Activated CD4-positive, alpha-beta T cell treated with anti-CD3 and anti-CD28 coated beads, Interleukin-2, amount 10 ng/mL, durations not matched to agents 24 days and 14 days (primary cell): ENCODE data around the gene ADAM15. TPM values are rescaled to one million over a fixed set of nuclear protein-coding genes. Genes with fewer than 3 reads are reported as not detected.
A peak's percentile ranks its signal among the peaks of the same experiment; 100 is the strongest.

Experiments used
- DNase-seq: peaks from one replicate; pipeline ENCODE4 v3.0.0; 2022
- H3K27ac Mint-ChIP-seq: one replicate; pipeline ENCODE4 v1.8.0; 2022; ENCODE audit warnings: mild to moderate bottlenecking, mixed read lengths
- H3K27me3 Mint-ChIP-seq: one replicate; pipeline ENCODE4 v1.8.0; 2022; ENCODE audit warnings: mixed read lengths
- H3K36me3 Mint-ChIP-seq: one replicate; pipeline ENCODE4 v1.8.0; 2022; ENCODE audit warnings: low read depth, mild to moderate bottlenecking, mixed read lengths
- H3K4me1 Mint-ChIP-seq: one replicate; pipeline ENCODE4 v1.8.0; 2021; ENCODE audit warnings: mixed read lengths
- H3K4me3 Mint-ChIP-seq: one replicate; pipeline ENCODE4 v1.8.0; 2022; ENCODE audit warnings: mild to moderate bottlenecking, moderate library complexity, mixed read lengths
- H3K9me3 Mint-ChIP-seq: one replicate; pipeline ENCODE4 v1.8.0; 2021; ENCODE audit warnings: mixed read lengths
- intact Hi-C: fragments of 100-400 bp; cut with micrococcal nuclease; formaldehyde crosslinking; loops from one replicate; pipeline ENCODE4 v1.15.1; 2023
- total RNA-seq: library from RNA; stranded (reverse); gene quantifications from 2 replicates; pipeline ENCODE4 v1.2.3, GENCODE V29; 2022

The ADAM15 gene
- total RNA-seq, 1 donor from 2014 or later = 84.5 TPM

DNA sequence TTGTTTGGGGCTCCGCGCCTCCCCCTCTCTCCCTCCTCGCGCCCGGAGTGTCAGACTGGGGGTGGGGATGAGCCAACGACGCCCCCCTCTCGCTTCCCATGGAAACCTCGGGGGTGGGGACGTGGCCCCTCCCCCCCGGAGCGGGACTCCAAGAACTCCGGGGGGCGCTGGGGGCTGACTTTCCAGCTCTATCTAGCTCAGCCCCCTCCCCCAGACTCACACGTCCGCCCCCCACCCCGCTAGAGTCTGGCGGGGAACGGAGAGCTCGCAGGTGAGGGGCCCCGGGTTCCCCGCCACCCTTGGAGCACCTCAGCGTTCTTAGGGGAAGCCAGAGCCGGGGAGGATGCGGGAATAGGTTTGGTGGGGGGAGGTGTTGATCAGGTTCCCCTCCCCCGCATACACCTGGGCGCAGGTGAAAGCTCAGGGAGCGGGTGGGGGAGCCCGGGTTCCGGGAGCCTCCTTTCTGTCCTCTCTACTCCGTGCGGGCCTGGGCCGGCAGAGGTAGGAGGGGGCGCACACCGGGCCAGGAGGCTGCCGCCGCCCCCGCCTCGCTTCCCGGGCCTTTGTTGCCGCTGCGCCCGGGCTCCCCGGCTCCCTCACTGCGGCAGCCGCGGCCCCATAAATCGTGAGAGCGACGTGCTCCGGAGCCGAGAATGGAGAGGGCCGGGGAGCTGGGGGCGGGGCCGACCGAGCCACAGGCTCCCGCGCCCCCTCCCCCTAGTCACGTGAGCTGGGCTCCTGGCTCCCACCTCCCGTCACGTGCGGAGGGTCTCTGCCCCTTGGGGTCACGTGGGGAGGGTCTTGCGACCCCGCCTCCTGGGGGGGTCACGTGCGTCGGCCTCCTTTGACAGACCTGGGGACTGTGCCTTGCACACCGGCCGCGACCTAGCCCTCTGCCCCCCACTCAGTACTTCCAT is 29.5 kb downstream of the ADAM15 start:
- no peaks in the 10 kb centered on the region for H3K9me3 Mint-ChIP-seq
- peaks cover 41% of the 10 kb centered on the region for H3K27me3 Mint-ChIP-seq
- H3K27ac Mint-ChIP-seq = no peak overlapping the region
- H3K36me3 Mint-ChIP-seq = no peaks in the 10 kb centered on the region
- H3K4me3 Mint-ChIP-seq = peak overlapping the region; percentile 72
- peak; percentile 83 for DNase-seq
- intact Hi-C loops = loop anchor here (2.0 kb wide), 1 partner anchor 46 kb away; the partner anchor contains the start of gene EFNA1
- peaks cover 48% of the 10 kb centered on the region for H3K4me1 Mint-ChIP-seq

DNA sequence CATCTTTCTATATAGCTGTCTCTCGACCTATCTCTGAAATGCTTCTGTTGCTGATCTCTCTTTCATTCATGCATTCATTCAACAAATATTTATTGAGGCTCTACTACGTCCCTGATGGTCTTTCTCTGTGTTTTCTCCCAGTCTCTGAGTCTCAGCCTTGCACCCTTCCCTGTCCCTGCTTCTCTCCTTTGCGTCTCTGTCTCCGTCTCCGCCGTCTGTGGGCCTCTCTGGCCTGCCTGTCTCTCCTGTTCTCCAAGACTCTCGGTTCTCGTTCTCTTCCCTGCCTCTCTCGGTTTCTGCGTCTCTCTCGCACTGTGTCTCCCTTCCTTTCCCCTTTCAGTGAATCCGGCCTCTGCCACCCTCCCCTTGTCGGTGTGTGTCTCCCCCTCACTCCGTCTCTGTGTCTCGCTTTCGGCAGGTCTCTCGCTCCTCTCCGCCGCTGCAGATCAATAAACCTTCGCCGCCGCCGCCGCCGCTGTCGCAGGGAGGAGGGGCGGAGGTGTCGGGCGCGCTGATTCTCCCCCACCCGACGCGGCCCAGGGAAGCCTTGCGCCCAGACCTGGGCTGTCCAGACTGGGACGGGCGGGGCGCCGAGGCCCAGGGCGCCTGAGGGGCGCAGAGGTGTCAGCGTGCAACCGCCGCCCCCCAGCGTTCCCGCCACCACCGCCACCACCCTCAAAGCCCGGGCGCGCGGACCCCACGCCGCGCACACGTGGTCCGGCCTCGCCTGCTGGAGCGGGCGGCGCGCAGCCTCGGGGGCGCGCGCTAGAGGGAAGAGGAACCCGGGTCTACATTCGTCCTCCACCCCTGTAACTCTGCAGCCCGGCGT is 30.6 kb downstream of the ADAM15 start:
- Mint-ChIP-seq H3K36me3 (no peaks in the 10 kb centered on the region), H3K9me3 (no peaks in the 10 kb centered on the region), H3K4me3 (peak overlapping the region; percentile 72), H3K27me3 (peaks cover 41% of the 10 kb centered on the region), H3K27ac (peak overlapping the region; percentile 5), H3K4me1 (peaks cover 46% of the 10 kb centered on the region)
- intact Hi-C loops = loop anchor here (2.0 kb wide), 1 partner anchor 45 kb away; the partner anchor contains the start of gene EFNA1
- DNase-seq = peak; percentile 81

- Mint-ChIP-seq H3K27ac (peak overlapping the region; percentile 37), H3K27me3 (peaks cover 41% of the 10 kb centered on the region), H3K36me3 (no peaks in the 10 kb centered on the region), H3K4me3 (peak overlapping the region; percentile 75), H3K4me1 (peaks cover 49% of the 10 kb centered on the region), H3K9me3 (no peaks in the 10 kb centered on the region)
- intact Hi-C loops = no loop called here
- peak; percentile 78 for DNase-seq
Observed at GRCh38 chr1:155082301-155083051, 31.4 kb downstream of the ADAM15 start.

DNA sequence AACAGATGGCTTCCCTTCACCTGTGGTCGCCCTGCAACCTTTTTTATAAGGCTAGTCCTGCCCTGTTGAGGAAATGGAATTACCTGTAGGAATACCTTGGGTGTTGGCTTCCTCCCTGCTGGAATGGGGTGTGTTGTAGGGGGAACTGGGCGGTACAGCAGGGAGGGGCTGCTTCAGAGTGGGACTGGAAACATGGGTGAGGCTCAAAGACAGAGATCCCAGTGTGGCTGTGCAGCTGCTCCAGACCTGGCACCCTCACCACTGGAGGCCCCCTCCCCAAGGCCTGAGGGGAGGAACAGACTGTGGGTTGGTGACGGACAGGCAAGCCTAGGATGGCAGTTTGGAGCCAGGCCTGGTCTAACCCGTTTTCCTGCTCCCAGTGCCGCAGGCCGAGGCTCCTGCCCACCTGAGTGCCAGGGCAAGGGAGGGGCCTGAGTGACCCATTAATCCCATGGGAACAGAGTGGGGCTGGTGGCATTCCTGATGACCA is 32.0 kb downstream of the ADAM15 start:
- no peak for DNase-seq
- H3K27me3 Mint-ChIP-seq = peaks cover 36% of the 10 kb centered on the region
- H3K4me3 Mint-ChIP-seq = peak overlapping the region; percentile 75
- no peaks in the 10 kb centered on the region for H3K36me3 Mint-ChIP-seq
- H3K4me1 Mint-ChIP-seq = peaks cover 44% of the 10 kb centered on the region
- H3K27ac Mint-ChIP-seq = no peak overlapping the region
- intact Hi-C loops = no loop called here
- no peaks in the 10 kb centered on the region for H3K9me3 Mint-ChIP-seq

- Mint-ChIP-seq H3K4me1 (peaks cover 44% of the 10 kb centered on the region), H3K27ac (peak overlapping the region; percentile 93), H3K27me3 (peaks cover 36% of the 10 kb centered on the region), H3K9me3 (no peaks in the 10 kb centered on the region), H3K36me3 (no peaks in the 10 kb centered on the region), H3K4me3 (peak overlapping the region; percentile 92)
- no peak for DNase-seq
- intact Hi-C loops = loop anchor here (1.0 to 2.0 kb wide), 7 partner anchors 21 to 89 kb away; partner anchors contain the start of genes ADAM15, EFNA4, KRTCAP2 and SLC50A1
Observed at GRCh38 chr1:155083865-155084721, 33.0 kb downstream of the ADAM15 start.

- Mint-ChIP-seq H3K27ac (peak overlapping the region; percentile 93), H3K9me3 (no peaks in the 10 kb centered on the region), H3K4me1 (peaks cover 36% of the 10 kb centered on the region), H3K4me3 (peak overlapping the region; percentile 92), H3K36me3 (no peaks in the 10 kb centered on the region), H3K27me3 (peaks cover 28% of the 10 kb centered on the region)
- DNase-seq = peak; percentile 98
- intact Hi-C loops = loop anchor here (1.0 to 2.0 kb wide), 8 partner anchors 22 to 526 kb away; partner anchors contain the start of genes ADAM15, EFNA4, KRTCAP2 and SLC50A1
Observed at GRCh38 chr1:155084722-155085503, 33.8 kb downstream of the ADAM15 start.

DNA sequence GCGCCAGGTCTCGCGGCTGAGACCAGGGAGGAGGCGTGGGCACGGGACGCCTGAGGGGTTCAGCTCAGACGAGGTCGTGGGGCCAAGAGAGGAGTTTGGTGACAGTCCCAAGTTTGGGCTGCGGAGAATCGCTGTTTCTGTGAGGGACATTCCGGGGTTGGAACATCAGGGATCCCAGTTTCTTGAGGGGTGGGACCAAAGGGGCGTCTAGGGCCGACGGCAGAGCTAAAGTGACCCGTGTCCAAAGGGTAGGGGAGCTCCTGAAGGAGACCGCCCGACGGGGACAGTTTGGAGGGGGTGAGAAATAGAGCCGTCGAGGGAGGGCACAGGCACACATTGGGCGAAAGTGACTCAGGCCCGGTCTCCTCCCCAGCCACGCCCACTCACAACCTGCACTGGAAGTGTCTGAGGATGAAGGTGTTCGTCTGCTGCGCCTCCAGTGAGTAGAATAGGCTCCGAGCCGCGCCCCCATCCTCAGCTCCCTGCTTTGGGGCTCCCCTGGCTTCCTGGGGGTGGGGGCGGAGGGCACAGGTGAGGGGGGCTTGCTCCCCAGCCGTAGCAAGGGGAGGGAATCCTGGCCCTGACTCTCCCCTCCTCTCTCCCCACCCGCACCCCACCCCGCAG is 34.5 kb downstream of the ADAM15 start:
- Mint-ChIP-seq H3K27ac (peak overlapping the region; percentile 93), H3K27me3 (peaks cover 27% of the 10 kb centered on the region), H3K36me3 (no peaks in the 10 kb centered on the region), H3K9me3 (no peaks in the 10 kb centered on the region), H3K4me3 (peak overlapping the region; percentile 92), H3K4me1 (peaks cover 35% of the 10 kb centered on the region)
- DNase-seq = peak; percentile 89
- intact Hi-C loops = loop anchor here (1.0 to 2.0 kb wide), 5 partner anchors 35 to 526 kb away; partner anchors contain the start of genes ADAM15, KRTCAP2, SLC50A1 and TRIM46

- no peaks in the 10 kb centered on the region for H3K36me3 Mint-ChIP-seq
- peak; percentile 95 for DNase-seq
- H3K27ac Mint-ChIP-seq = peak overlapping the region; percentile 88
- peaks cover 23% of the 10 kb centered on the region for H3K27me3 Mint-ChIP-seq
- no peaks in the 10 kb centered on the region for H3K9me3 Mint-ChIP-seq
- H3K4me3 Mint-ChIP-seq = peak overlapping the region; percentile 92
- H3K4me1 Mint-ChIP-seq = peaks cover 37% of the 10 kb centered on the region
- intact Hi-C loops = no loop called here
Observed at GRCh38 chr1:155086128-155086741, 35.1 kb downstream of the ADAM15 start.

DNA sequence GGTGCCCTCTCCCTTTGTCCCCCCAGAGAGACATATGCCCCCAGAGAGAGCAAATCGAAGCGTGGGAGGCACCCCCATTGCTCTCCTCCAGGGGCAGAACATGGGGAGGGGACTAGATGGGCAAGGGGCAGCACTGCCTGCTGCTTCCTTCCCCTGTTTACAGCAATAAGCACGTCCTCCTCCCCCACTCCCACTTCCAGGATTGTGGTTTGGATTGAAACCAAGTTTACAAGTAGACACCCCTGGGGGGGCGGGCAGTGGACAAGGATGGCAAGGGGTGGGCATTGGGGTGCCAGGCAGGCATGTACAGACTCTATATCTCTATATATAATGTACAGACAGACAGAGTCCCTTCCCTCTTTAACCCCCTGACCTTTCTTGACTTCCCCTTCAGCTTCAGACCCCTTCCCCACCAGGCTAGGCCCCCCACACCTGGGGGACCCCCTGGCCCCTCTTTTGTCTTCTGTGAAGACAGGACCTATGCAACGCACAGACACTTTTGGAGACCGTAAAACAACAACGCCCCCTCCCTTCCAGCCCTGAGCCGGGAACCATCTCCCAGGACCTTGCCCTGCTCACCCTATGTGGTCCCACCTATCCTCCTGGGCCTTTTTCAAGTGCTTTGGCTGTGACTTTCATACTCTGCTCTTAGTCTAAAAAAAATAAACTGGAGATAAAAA is 35.9 kb downstream of the ADAM15 start:
- no peaks in the 10 kb centered on the region for H3K9me3 Mint-ChIP-seq
- H3K4me1 Mint-ChIP-seq = peaks cover 33% of the 10 kb centered on the region
- H3K4me3 Mint-ChIP-seq = no peak overlapping the region
- H3K36me3 Mint-ChIP-seq = no peaks in the 10 kb centered on the region
- H3K27me3 Mint-ChIP-seq = peaks cover 18% of the 10 kb centered on the region
- intact Hi-C loops = no loop called here
- peak overlapping the region; percentile 5 for H3K27ac Mint-ChIP-seq
- DNase-seq = peak; percentile 59

DNA sequence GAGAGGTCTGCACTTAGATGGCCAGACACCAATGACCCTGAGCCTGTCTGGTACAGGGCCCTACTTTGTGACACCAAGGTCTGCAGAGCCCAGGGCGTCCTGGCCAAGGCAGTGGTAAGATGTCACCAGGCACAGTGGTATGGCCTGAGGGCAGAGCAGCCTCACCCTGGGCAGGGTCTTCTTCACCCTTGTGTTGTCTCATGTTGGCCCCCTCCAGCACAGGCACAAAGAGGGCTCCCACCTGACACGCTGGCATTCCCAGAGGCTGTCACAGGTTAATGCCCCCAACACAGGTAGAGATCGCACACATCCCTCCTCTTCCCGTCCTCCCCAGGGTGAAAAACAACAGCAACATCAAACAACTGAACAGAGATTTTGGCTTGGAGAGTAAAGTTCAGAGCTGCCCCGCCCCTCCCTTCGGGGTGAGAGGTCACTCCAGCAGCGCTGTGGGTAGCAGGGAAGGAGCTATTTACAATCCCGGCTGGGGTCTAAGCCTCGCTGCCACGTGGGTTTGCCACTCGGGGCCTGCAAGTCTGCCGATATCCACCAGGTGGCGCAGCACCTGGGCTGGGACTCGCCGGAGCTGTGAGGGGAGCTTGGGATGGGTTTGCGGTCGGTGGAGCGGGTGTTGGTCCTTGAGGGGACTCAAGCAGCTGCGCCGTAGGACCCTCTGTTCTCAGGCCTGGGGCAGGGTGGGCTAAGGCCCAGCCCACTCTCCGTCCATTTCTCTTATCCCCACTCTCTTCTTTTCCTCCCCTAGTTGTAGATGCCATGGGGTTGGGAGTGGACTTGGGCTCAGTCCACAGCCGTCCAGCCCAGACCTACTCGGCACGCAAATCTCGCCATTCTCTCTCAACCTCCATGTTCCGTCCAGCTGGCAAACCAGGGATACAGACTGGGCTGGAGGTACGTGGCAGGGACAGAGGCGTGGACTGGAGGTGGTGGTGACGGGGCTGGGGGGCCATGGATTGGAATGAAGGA is 40.2 kb downstream of the ADAM15 start:
- intact Hi-C loops = loop anchor here (1.0 kb wide), 1 partner anchor 76 kb away; no protein-coding TSS in a partner anchor
- H3K9me3 Mint-ChIP-seq = no peaks in the 10 kb centered on the region
- peak overlapping the region; percentile 5 for H3K27ac Mint-ChIP-seq
- H3K4me1 Mint-ChIP-seq = peaks cover 6% of the 10 kb centered on the region
- peak; percentile 95 for DNase-seq
- no peak overlapping the region for H3K4me3 Mint-ChIP-seq
- no peaks in the 10 kb centered on the region for H3K36me3 Mint-ChIP-seq
- peaks cover 25% of the 10 kb centered on the region for H3K27me3 Mint-ChIP-seq
